ENCODE results near the gene GLI2.
A peak's percentile ranks its signal among the peaks of the same experiment; 100 is the strongest.

Gene GLI2

GRCh38 chr2:120729406-120730399 lies 6.0 kb upstream of the GLI2 start:
- Histone ChIP-seq H3K9me3 (ENCODE audit: severe bottlenecking) (peaks cover 7% of the 10 kb centered on the region), H3K4me1 (ENCODE audit: insufficient read depth, poor library complexity, severe bottlenecking) (peaks cover 9% of the 10 kb centered on the region), H3K27me3 (ENCODE audit: insufficient read depth, poor library complexity, severe bottlenecking) (peaks cover 4% of the 10 kb centered on the region), H3K4me3 (ENCODE audit: severe bottlenecking) (no peak overlapping the region), H3K36me3 (ENCODE audit: low read depth) (no peaks in the 10 kb centered on the region), H3K27ac (ENCODE audit: poor library complexity, severe bottlenecking) (no peak overlapping the region)
- no peak for TF ChIP-seq CTCF (IDR thresholded peaks at IDR 0.05; ENCODE audit: poor library complexity, severe bottlenecking)
- ATAC-seq (ENCODE audit: low read depth): peak; percentile 100
- no peak for DNase-seq (ENCODE audit: low spot score)

GRCh38 chr2:120731175-120731574 lies 4.5 kb upstream of the GLI2 start:
- H3K9me3 ChIP-seq (ENCODE audit: severe bottlenecking): peaks cover 5% of the 10 kb centered on the region
- TF ChIP-seq CTCF (IDR thresholded peaks at IDR 0.05; ENCODE audit: poor library complexity, severe bottlenecking): no peak
- no peak for DNase-seq (ENCODE audit: low spot score)

GRCh38 chr2:120732506-120733237 lies 3.0 kb upstream of the GLI2 start:
- Histone ChIP-seq H3K4me3 (ENCODE audit: severe bottlenecking) (no peak overlapping the region), H3K9me3 (ENCODE audit: severe bottlenecking) (no peaks in the 10 kb centered on the region), H3K4me1 (ENCODE audit: insufficient read depth, poor library complexity, severe bottlenecking) (peaks cover 9% of the 10 kb centered on the region), H3K27ac (ENCODE audit: poor library complexity, severe bottlenecking) (no peak overlapping the region), H3K27me3 (ENCODE audit: insufficient read depth, poor library complexity, severe bottlenecking) (peaks cover 28% of the 10 kb centered on the region), H3K36me3 (ENCODE audit: low read depth) (no peaks in the 10 kb centered on the region)
- no peak for ATAC-seq (ENCODE audit: low read depth)
- TF ChIP-seq CTCF (IDR thresholded peaks at IDR 0.05; ENCODE audit: poor library complexity, severe bottlenecking): no peak
- no peak for DNase-seq (ENCODE audit: low spot score)

More at GRCh38 chr2:120731175-120731574, 4.5 kb upstream of the GLI2 start:
- Histone ChIP-seq H3K36me3 (ENCODE audit: low read depth) (no peaks in the 10 kb centered on the region), H3K4me1 (ENCODE audit: insufficient read depth, poor library complexity, severe bottlenecking) (peaks cover 9% of the 10 kb centered on the region), H3K27me3 (ENCODE audit: insufficient read depth, poor library complexity, severe bottlenecking) (peaks cover 13% of the 10 kb centered on the region), H3K27ac (ENCODE audit: poor library complexity, severe bottlenecking) (no peak overlapping the region), H3K4me3 (ENCODE audit: severe bottlenecking) (no peak overlapping the region)
- no peak for ATAC-seq (ENCODE audit: low read depth)

GRCh38 chr2:120733238-120733932 lies 2.3 kb upstream of the GLI2 start:
- Histone ChIP-seq H3K9me3 (ENCODE audit: severe bottlenecking) (no peaks in the 10 kb centered on the region), H3K4me1 (ENCODE audit: insufficient read depth, poor library complexity, severe bottlenecking) (peaks cover 9% of the 10 kb centered on the region), H3K36me3 (ENCODE audit: low read depth) (no peaks in the 10 kb centered on the region), H3K27ac (ENCODE audit: poor library complexity, severe bottlenecking) (no peak overlapping the region), H3K27me3 (ENCODE audit: insufficient read depth, poor library complexity, severe bottlenecking) (peaks cover 33% of the 10 kb centered on the region), H3K4me3 (ENCODE audit: severe bottlenecking) (no peak overlapping the region)
- no peak for ATAC-seq (ENCODE audit: low read depth)
- DNase-seq (ENCODE audit: low spot score): no peak
- no peak for TF ChIP-seq CTCF (IDR thresholded peaks at IDR 0.05; ENCODE audit: poor library complexity, severe bottlenecking)

All from RWPE2 (cell line).